GM12891 (cell line): ENCODE data around the gene GRM7.
A peak's percentile ranks its signal among the peaks of the same experiment; 100 is the strongest.

Experiments used
- DNase-seq: peaks from one replicate; pipeline ENCODE4 v3.0.0; 2011; ENCODE audit warnings: low spot score; ENCODE audit not compliant: insufficient read length
- FAIRE-seq: peaks from 2 replicates; lab custom pipeline; 2011; peaks lifted over from hg19 to GRCh38; lab: Jason Lieb, UNC
- PAX5 ChIP-seq: IDR thresholded peaks from 2 replicates; pipeline ENCODE4 v1.6.1; 2011; ENCODE audit warnings: low read length, moderate library complexity, mild to moderate bottlenecking; ENCODE audit not compliant: insufficient read depth, severe bottlenecking
- POLR2A ChIP-seq: IDR thresholded peaks from 2 replicates; pipeline ENCODE4 v1.6.1; 2011; ENCODE audit warnings: low read depth, low read length, control low read depth
- POLR2AphosphoS5 ChIP-seq: IDR thresholded peaks from 2 replicates; pipeline ENCODE4 v1.6.1; 2011; ENCODE audit warnings: low read depth, low read length, control low read depth
- POU2F2 ChIP-seq: IDR thresholded peaks from 2 replicates; pipeline ENCODE4 v1.6.1; 2011; ENCODE audit warnings: low read depth, mild to moderate bottlenecking, control low read depth, low read length, moderate library complexity
- SPI1 ChIP-seq: IDR thresholded peaks from 2 replicates; pipeline ENCODE4 v1.6.1; 2011; ENCODE audit warnings: low read depth, low read length, control low read depth
- TAF1 ChIP-seq: IDR thresholded peaks from 2 replicates; pipeline ENCODE4 v1.6.1; 2011; ENCODE audit warnings: low read depth, low read length, control low read depth

Gene GRM7

DNA sequence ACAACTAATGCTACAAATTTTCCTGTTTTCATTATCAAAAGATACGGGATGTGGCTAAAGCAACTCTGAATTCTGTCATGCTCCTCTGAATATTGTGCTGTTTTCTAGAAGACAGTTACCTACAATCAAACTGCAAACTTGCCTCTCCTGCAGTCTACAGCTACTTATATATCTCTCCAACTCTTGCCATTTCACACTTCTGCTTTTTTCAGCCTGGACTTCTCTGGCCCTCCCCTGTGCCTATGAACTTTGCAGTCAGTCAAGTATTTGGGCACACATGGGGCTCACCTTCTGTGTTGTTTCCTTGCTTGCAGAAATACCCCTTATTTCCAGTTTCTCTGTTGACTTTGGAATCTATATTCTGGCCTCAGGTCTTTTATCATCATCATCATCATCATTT lies 575.6 kb downstream of the GRM7 start:
- FAIRE-seq (no peak), DNase-seq (no peak)
- TF ChIP-seq POLR2AphosphoS5 (no peak), POLR2A (no peak), PAX5 (no peak), SPI1 (peak; percentile 78), TAF1 (no peak), POU2F2 (no peak)

GRCh38 chr3:7437231-7437630 lies 576.3 kb downstream of the GRM7 start:
- FAIRE-seq = no peak
- TF ChIP-seq PAX5 = no peak
- no peak for TF ChIP-seq TAF1
- TF ChIP-seq POU2F2 = no peak
- TF ChIP-seq POLR2A = no peak
- no peak for DNase-seq

- DNase-seq = no peak
- FAIRE-seq = no peak
- TF ChIP-seq POLR2AphosphoS5 (no peak), POLR2A (no peak), SPI1 (no peak), TAF1 (no peak), PAX5 (no peak), POU2F2 (no peak)
These were observed 578.3 kb downstream of the GRM7 start for GRCh38 chr3:7439101-7439680.

DNA sequence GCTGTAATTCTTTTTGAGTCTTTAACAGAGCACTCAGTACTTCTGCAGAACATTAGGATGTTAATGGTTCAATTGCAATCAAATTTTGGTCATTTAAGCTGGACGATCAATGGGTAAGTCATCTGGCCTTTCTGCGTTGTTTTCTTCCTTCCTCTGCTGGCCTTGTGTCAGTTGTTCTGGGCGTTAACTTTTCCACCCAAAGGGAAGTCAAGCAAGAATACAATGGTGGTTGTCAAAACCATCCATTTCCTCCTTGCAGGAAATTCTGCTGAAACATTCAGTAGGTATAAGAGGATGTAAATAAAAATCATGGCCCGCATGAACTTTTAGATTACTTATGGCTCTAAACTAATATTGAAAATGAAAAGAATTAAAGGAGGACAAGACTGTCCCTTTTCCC lies 584.0 kb downstream of the GRM7 start:
- DNase-seq (no peak), FAIRE-seq (no peak)
- TF ChIP-seq POLR2AphosphoS5 (no peak), POU2F2 (no peak), POLR2A (no peak), PAX5 (no peak), TAF1 (no peak)

DNA sequence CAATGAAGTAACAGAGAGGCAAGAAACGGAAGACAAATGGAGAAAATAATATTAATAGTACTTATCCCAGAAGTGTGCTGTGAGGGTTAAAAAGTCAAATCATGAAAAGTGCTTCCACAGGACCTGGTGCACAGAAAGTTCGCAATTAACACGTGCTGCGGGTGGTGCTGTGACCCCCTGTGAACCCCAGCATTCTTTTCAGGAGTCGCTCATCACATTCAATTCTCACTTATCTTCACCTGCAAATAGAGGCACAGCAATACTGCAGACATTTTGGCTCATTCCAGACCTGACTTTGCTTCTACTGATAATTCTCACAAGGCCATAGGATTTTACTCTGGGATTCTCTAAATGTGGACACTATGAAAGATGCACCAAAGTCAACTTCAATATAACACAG lies 584.4 kb downstream of the GRM7 start:
- TF ChIP-seq POU2F2 (no peak), POLR2A (no peak), SPI1 (no peak), POLR2AphosphoS5 (no peak), PAX5 (no peak), TAF1 (no peak)
- no peak for FAIRE-seq
- no peak for DNase-seq

- DNase-seq = no peak
- TF ChIP-seq SPI1 = peak; percentile 98
- no peak for TF ChIP-seq TAF1
- TF ChIP-seq POLR2A = no peak
- TF ChIP-seq POU2F2 = peak; percentile 62; the same call in 1 of the 2 replicates
- TF ChIP-seq POLR2AphosphoS5 = no peak
- peak; percentile 36 for TF ChIP-seq PAX5
- peak; percentile 35 for FAIRE-seq
These were observed 586.4 kb downstream of the GRM7 start for GRCh38 chr3:7447197-7447769.

DNA sequence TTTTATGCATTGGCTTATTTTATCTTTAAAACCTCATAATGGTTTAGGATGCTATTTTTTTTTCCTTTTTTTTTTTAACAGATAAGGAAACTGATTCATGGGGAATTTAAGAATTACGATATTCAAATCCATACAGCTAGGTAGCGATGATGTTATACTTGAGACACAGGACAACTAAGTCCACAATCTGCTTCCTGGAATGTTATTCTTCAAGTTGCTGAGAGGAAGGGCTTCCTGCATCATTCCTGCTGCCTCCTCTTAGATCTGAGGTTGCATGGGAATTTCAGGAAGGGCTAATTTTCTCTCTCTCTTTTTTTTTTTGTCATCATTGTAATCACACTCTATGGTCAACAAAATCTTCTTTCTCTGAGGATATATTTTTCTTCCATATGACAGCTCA lies 595.5 kb downstream of the GRM7 start:
- DNase-seq (no peak), FAIRE-seq (no peak)

DNA sequence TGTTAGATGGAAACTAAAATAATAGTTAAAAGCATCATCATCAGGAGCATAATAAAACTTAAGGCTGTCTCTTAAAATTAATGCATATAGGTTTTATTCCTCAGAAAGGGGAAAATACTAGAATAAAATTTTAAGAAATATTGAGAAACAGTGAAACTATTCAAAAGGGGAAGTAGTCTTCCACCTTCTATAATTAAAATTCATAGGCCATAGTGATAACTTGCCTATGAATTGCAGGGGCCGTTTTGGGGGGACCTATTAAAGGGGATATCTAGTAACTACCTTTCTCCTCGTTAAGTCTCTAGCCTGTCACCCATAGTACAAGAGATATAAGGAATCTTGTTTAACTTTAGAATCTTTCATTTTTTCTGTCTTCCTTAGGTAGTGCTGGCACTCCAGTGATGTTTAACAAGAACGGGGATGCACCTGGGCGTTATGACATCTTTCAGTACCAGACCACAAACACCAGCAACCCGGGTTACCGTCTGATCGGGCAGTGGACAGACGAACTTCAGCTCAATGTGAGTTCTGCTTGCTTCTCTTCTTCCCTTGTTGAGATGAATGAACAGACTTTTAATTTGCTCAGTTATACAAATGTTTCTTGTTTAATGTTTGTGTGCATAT lies 600.4 kb downstream of the GRM7 start:
- TF ChIP-seq POLR2A (no peak), SPI1 (0 out of 2 replicates have a peak, but pooled peaks have one; percentile 7)
- FAIRE-seq = peak; percentile 40
- no peak for DNase-seq

More for the DNA sequence above, 595.5 kb downstream of the GRM7 start:
- TF ChIP-seq POU2F2 (no peak), SPI1 (no peak), TAF1 (no peak), POLR2AphosphoS5 (no peak), PAX5 (no peak), POLR2A (no peak)

- TF ChIP-seq POU2F2 (no peak), POLR2AphosphoS5 (no peak), POLR2A (no peak), SPI1 (no peak), PAX5 (no peak), TAF1 (no peak)
- no peak for DNase-seq
- FAIRE-seq = no peak
These were observed 609.0 kb downstream of the GRM7 start for GRCh38 chr3:7469866-7470265.

GRCh38 chr3:7484636-7485035 lies 623.7 kb downstream of the GRM7 start:
- no peak for DNase-seq
- FAIRE-seq = no peak
- no peak for TF ChIP-seq POLR2A
- no peak for TF ChIP-seq SPI1
- no peak for TF ChIP-seq TAF1
- no peak for TF ChIP-seq POU2F2
- no peak for TF ChIP-seq PAX5
- TF ChIP-seq POLR2AphosphoS5 = no peak
